Sigmoid colon (tissue), 3 donors: ENCODE measurements around the gene CCL14.

ENCODE experiments used
- POLR2A ChIP-seq, 2 donors: fragments of 450-650 bp; IDR thresholded peaks; one replicate each; pipeline ENCODE4 v1.6.1; 2016; ENCODE audit warnings: antibody characterized with exemption in 2 of 2, mild to moderate bottlenecking in 2 of 2, moderate library complexity in 2 of 2
- TF ChIP-seq, protein P1 (sequence below), 4 experiments: fragments of 450-650 bp in 3 of 4; fragments of 200-600 bp in 1 of 4; IDR thresholded peaks; one replicate each; pipeline ENCODE4 v1.5.1; 2016 to 2019; ENCODE audit warnings: antibody characterized with exemption in 4 of 4, mild to moderate bottlenecking in 3 of 4, moderate library complexity in 2 of 4

DNA sequence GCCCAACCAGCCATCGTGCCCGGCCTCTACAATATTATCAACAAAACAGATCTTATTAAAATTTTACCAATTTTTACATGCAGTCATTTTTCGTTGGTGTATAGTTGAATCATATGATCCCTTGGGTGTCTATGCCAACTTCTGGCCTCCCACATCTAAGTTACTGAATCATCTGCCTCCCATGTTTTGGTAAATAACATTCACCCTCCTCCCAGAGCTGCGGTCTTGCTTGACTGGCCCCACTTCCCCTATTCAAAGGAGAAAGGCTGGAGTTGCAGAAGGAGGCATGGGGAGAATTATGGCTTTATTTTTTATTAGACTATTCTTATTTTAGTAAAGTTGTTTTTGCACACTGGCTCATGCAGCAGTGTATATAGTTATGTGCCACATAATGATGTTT lies 49.7 kb upstream of the CCL14 start:
- TF ChIP-seq, protein P1, sequence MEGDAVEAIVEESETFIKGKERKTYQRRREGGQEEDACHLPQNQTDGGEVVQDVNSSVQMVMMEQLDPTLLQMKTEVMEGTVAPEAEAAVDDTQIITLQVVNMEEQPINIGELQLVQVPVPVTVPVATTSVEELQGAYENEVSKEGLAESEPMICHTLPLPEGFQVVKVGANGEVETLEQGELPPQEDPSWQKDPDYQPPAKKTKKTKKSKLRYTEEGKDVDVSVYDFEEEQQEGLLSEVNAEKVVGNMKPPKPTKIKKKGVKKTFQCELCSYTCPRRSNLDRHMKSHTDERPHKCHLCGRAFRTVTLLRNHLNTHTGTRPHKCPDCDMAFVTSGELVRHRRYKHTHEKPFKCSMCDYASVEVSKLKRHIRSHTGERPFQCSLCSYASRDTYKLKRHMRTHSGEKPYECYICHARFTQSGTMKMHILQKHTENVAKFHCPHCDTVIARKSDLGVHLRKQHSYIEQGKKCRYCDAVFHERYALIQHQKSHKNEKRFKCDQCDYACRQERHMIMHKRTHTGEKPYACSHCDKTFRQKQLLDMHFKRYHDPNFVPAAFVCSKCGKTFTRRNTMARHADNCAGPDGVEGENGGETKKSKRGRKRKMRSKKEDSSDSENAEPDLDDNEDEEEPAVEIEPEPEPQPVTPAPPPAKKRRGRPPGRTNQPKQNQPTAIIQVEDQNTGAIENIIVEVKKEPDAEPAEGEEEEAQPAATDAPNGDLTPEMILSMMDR (IDR thresholded peaks at IDR 0.05): no peak
- TF ChIP-seq POLR2A (IDR thresholded peaks at IDR 0.05): no peak
